COLO668 (cell line): ENCODE results near the gene PDE9A.
"Not testable (repeated sequence)": the region's sequence is repeated elsewhere in the genome, so short reads cannot be mapped to it uniquely, and the experiment has no call there.

Experiments used
- DNase-seq: peaks from one replicate; lab custom pipeline; 2025; ENCODE audit not compliant: unreplicated experiment; lab: John Stamatoyannopoulos, UW

The PDE9A gene

DNA sequence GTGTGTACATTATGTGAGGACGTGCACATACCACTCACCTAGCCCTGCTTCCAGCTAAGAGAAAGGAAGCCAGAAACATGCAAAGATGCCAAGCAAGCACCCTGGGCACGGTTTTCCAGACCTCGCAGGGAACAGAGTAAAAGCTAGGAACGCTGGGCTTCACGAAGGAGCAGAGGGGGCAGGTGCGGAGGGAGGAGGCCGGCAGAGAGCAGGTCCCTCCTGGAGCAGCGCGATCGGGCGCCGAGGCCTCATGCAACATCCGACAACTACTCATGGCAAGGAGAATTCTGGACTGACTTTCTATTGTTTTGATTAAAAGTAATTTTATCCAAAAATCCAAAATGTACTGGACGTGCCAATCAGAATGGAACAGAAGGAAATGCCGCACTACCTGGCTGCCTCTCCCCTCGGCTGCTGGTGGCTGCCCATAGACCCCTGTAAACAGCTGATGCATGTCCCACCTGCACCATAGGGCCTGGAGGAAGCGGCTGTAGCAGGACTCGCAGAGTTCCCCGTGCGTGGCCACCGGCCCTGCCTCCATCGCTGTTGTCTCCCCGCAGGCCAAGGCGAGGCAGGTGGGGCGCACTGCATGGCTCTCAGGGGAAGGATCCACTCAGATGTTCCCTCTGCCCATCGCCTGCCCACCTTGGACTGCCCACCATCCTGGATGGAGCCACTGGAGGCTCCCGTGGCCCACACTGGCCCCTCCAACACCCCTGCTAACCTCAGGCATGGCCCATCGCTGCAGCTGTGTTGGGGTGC, 132.4 kb downstream of the PDE9A start:
- no peak for DNase-seq

DNA sequence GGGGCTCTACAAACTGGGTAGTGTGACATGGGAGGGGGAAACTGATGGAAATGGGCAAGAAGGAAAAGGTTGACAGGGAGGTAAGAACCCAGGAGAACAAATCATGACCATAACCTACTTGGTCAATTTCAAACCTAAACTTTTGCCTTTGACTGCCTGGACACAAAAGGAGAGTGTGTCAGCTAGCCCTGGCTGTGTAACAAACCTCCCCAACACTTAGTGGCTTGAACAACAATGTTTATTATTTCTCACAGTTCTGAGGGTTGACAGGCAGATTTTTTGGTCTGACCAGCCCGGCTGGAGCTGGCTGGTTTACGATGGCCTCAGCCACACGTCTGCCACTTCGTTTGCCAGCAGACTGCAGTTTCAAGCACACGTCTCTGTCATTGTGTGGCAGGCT, 133.5 kb downstream of the PDE9A start:
- DNase-seq: no peak

DNA sequence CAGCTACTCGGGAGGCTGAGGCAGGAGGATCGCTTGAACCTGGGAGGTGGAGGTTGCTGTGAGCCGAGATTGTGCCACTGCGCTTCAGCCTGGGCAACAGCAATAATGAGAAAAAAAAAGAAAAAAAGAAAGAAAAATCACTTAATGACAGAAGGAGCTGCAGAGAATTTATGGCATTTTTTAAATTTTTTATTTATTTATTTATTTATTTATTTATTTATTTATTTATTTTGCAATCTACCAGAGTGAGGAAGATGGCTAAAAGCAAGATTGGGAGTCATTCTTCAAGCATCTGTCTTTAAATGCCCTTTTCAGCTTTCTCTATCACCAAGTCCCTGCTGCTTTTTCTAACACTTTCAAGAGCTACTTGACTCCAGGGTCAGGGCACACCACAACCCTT, 134.2 kb downstream of the PDE9A start:
- no peak for DNase-seq

DNA sequence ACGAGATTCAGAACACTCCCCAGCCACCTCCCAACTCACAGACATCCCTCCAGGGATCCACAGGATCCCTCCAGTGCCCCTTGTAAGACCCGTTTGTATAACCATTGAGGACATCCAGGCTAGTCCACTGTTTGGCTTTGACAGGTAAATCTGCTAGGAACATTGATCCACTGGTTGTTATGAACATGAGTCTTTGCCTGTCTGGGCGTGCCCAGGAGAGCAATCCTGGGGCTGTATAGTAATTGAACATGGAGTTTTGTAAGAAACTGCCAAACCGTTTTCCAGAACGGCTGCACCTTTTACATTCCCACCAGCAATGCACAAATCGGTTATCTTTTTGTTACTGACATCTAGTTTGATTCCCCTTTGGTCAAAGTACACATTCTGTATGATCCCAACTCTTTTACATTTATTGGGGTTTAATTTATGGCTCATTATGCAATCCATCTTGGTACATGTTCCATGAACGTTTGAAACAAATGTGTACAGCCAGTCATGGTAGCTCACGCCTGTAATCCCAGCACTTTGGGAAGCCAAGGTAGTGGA, 137.2 kb downstream of the PDE9A start:
- DNase-seq: no peak

DNA sequence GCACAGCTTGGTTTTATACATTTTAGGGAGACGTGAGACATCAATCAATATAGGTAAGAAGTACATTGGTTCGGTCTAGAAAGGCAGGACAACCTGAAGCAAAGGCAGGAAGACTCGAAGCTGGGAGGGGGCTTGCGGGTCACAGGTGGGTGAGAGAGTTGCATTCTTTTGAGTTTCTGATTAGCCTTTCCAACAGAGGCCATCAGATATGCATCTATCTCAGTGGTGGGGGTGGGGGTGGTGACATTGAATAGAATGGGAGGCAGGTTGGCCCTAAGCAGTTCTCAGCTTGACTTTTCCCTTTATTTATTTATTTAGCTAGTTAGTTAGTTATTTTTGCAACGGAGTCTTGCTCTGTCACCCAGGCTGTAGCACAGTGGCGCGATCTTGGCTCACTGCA, 140.4 kb downstream of the PDE9A start:
- no peak for DNase-seq

DNA sequence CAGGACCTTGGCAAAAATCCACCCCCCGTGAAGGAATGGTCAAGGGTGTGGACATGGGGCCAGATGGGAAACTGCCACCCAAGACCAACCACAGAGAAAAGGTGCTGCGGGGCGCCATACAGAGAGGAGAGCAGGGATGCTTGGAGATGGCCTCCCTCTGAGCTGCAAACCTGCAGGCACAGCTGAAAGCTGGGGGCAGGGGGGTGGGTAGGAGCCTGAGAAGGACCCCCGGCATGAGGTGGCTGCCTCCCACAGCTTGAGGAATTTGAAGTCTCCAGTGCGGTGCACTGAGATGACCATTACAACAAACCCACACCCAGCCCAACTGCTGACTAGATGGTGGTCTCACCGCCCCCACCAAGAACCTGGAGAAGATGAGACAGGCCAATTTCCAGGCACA, 141.1 kb downstream of the PDE9A start:
- DNase-seq: no peak

DNA sequence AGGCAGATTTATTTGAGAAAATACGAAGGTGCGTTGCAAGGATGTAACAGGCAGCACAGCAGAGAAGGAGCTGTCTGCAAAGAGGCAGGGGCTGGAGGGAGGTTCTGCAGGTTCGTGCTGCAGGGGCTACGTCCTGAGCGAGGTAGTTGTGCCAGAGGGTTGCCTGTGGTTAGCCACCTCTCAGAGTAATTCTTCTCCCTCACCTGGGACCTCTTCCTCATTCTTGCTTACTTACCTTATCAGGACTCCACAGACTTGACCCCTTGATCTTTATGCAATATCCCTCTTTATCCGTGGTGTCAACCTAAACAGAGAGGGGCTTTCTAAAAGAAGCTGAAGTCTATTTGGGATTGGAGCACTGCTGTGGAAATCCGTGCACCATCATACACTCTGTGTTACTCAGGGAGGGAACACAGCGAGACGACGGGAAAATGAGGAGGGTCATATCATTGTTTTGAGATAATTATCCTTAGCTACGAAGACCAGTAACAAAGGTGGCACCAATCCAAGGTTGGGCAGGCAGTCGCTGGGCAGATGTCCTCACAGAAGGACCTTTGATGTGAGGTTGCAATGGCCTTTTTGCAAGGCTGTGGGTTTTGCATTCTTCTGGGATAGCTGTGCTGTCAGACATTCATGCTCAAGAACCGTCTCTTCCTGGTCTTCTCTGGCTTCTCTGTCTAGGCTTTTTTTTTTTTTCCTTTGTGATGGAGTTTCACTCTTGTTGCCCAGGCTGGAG, 143.1 kb downstream of the PDE9A start:
- no peak for DNase-seq

DNA sequence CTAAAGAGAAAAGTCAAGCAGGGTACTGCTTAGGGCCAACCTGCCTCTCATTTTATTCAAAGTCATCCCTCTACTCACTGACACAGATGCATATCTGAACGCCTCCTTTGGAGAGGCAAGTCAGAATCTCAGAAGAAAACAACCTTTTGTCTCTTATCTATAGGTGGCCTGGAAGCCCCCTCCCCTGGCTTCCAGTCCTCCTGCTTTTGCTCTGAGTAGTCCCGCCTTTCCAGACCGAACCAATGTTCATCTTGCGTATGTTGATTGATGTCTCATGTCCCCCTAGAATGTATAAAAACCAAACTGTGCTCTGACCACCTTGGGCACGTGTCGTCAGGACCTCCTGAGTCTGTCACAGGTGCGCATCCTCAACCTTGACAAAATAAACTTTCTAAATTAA, 144.1 kb downstream of the PDE9A start:
- DNase-seq: no peak

DNA sequence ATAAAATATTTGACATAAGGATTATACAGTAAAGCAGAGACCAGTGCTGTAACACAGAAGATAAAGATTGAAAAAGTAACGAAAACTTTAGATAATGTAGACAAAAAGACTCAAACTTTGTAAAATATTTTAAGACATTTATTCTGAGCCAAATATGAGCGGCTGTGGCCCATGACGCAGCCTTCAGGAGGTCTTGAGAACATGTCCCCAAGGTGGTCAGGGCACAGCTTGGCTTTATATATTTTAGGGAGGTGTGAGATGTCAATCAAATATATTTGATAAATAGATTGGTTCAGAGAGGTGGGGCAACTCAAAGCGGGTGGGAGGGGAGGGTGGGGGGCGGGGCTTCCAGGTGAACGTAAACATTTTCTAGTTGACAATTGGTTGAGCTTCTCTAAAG, 144.7 kb downstream of the PDE9A start:
- DNase-seq: no peak

DNA sequence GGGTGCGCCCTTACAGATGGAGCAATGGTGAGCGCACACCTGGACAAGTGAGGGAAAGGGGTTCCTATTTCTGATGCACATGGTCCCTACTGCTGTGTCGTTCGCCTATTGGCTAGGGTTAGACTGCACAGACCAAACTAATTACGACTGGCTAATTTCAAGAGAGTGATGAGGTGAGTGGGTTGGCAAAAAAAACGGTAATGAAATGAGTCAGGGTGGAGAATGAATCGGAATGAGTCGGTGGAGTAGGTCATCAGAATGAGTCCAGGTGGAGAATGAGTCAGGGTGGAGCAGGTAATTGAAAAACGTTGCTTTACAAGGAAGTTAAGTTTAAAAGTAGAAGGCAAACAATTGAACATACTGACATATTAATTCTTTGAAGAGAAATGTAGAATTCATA, 146.1 kb downstream of the PDE9A start:
- no peak for DNase-seq

DNA sequence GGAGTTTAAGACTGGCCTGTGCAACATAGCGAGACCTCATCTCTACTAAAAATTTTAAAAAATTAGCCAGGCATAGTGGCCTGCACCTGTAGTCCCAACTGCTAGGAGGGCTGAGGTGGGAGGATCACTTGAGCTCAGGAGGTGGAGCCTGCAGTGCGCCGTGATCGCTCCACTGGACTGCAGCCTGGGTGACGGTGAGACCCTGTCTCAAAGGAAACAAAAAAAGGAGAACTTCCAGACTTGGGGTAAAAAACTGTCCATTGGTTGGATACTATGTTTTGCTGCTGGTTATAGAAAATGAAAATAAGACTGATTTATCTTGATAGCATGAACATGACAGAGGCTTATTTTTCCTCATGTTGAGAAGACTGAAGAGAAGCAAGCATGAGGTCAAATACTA, 146.5 kb downstream of the PDE9A start:
- no peak for DNase-seq

DNA sequence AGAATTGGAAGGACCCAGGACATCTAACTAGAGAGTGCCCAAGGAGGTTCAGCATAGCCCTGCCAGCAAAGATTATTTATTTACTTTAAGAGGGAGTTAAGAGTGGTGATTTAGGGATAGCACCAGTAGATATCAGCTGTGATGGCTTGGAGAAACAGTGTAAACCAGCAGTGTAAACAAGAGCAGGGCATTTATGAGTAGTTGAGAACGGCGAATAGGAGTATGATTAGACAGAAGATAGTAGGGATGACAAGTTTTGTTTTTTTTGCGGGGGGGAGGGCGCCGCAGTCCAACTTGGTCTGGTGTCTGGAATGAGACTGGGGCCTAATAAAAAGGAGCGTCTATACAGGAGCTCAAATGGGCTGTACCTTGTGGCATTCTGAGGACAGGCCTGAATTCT, 148.2 kb downstream of the PDE9A start:
- not testable (repeated sequence) for DNase-seq

DNA sequence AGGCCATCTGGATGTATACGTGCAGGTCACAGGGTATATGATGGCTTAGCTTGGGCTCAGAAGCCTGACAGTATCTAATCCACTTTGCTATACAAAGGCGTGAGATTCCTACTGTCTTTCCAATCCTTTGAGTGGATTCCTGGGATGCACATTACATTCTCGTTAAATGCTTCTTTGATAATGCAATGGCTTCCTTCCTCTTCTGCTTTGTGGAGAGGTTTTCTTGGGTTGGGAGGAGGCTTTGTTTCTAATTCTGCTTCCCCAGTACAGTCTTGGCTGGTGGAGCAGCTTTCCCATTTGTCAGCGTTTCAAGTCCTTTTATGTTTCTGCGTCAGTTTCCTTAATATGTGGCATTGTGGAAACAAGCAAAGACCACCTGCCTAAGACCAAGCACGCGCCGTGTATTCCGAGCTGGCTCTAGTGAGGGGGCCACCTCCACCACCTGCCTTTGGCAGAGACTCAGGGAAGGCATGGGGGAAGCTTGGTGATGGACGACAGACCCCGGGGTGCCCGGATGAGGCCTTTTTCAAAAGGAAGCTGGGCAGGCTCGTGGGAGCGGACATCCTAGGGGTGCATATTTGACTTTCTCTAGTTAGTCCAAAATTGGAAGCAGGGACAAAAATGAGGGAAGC, 153.2 kb downstream of the PDE9A start:
- DNase-seq: no peak

DNA sequence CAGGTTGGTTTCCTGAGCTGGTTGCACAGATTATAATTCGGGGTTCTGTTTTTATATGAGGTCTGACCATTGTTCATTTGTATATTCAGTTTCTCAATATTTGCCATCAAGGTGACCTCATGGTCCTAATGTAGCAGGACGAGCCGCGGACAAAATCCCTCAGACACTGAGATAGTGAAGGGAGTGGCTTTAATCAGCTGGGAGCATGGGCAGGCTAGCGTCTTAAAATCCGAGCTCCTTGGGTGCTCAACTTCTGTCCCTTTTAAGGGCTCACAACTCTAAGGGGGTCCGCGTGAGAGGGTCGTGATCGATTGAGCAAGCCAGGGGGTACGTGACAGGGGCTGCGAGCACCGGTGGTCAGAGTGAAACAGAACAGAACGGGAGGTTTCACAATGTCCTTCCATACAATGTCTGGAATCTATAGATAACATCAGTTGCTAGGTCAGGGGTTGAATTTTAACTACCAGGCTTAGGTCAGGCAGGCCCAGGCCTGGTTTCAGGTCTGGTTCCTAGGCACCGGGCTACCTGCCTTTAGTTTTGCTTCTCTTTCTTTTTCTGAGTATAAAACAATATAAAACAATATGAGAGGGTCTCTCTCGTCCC, 154.0 kb downstream of the PDE9A start:
- not testable (repeated sequence) for DNase-seq

DNA sequence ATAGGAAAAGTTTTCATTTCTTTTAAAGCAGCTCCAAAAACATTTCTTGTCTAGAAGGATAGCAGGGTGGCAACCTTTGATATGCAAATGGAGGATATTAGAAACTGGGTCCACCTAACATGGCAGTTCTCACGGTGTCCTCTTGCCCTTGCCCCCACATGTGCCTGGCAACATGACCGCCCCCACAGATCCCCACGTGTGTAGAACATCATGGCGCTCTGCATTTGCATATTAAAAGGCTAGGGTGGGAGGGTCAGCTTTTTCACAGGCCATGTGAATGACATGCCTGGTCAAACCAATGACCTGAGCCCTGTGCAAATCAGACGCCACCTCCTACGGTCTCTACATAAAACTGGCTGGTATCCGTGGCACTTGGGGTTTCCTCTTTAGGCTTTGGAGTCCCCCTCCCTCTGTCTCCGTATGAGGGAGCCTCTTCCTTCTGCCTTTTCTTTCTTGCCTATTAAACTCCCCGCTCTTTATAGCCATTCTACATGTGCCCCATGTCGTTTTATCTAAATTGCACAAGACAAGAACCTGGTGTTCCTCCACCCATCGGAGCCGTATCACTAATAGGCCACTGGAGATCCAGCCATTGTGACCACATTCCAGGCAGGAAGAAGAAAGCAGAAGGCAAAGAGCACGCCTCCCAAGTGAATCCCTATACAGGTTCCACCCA, 154.7 kb downstream of the PDE9A start:
- DNase-seq: no peak

DNA sequence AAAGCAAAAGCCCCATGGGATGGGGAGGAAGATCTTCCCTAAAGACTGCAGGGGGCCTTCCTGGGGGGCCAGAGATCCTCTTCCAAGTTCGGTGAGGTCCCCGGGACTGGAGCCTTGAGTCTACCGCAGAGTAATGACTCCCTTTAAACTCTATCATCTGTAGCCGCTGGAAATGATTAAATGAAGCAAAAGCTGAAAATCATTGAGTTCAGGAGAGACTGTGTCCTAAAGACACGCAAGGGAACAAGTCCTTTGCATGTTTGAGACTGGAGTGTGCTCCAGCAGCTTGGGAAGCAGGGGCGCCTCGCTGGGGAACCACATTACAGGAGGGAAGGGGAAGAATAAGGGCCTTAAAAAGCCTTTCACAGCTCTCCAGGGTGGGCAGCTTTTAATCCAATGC, 155.8 kb downstream of the PDE9A start:
- DNase-seq: no peak

DNA sequence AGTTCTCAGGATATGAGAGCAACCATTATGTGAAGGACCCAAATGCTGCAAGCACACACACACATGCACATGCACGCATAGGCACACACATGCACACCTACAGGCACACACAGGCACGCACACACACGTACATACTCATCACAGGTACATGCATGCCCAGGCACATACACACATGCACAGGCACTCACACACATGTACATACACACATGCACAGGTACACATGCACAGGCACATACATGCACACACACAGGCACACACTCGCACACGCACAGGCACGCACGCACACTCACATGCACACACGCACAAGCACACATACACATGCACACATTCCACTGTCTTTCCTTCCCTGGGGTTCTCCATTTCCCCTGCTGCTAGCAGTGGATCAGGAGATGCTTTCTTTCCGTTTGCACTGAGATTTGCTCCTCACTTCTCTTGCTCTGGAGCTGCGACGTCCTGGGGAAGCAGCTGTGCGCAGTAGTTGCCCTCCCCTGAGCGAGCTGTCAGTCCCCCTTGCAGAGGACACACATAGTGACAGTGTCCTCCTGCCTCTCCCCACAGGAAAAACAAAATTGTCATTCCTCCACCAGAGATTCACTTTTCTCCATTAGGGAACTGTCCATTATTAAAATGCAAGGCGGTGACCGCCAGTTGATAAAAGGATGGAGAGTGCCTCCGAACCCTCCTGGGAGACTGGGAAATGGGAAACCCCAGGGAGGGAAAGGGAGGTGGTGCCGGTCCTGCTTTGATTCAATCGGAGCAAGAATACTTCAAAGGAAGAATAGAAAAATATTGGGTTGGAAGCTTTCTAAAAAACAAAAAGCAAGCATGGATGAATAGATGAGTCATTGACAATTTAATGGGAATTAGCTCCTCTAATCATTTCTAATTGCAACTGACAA, 156.4 kb downstream of the PDE9A start:
- DNase-seq: no peak

DNA sequence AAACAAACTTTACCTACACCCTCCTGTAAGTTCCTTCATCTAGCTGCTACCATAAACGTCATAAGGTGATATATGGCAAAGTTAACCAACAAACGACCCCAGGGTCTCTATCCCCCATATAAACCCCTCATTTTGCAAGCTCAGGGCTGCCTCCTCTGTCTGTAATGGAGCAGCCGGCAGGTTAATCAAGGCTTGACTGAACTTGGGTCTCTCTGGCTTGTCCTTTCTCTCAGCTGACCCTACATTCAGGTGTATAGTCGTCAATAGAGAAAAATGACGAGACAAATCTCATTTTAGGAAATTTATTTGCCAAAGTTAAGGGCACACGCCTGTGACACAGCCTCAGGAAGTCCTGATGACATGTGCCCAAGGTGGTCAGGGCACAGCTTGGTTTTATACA, 158.5 kb downstream of the PDE9A start:
- DNase-seq: no peak

DNA sequence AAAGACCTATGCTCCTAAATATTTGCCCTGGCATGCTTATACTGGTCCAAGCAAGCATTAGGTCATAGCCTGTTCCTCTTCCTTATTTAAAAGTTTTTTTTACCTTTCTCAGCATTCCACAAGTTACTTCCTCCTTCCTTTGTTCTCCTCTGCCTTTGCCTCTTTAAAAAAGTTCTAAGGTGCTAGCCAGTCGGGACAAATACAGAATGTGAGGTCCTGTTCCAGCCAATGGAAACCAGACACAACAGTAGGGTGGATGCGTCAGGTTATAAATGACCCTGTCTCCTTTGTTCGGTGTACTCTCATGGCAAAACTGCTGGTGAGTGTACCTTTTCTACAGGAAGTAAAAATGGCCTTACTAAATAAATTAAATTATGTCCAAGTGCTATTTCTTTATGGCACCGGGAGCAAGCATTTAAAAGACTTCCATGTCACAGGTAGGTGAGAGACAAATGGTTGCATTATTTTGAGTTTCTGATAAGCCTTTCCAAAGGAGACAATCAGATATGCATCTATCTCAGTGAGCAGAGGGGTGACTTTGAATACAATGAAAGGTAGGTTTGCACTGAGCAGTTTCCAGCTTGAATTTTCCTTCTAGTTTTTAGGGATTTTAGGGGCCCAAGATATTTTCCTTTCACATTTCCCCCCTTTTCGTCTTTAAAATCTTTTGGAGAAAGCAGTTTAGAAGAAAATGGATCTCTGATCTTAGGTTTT, 159.3 kb downstream of the PDE9A start:
- not testable (repeated sequence) for DNase-seq
